Measurements from ENCODE around the gene DAAM1.

GRCh38 chr14:59269466-59269865, 81.0 kb downstream of the DAAM1 start:
- TF ChIP-seq TCF7 (CRISPR knock-in tag; IDR thresholded peaks at IDR 0.05; ENCODE audit: low read depth): no peak
- TF ChIP-seq, protein P1, sequence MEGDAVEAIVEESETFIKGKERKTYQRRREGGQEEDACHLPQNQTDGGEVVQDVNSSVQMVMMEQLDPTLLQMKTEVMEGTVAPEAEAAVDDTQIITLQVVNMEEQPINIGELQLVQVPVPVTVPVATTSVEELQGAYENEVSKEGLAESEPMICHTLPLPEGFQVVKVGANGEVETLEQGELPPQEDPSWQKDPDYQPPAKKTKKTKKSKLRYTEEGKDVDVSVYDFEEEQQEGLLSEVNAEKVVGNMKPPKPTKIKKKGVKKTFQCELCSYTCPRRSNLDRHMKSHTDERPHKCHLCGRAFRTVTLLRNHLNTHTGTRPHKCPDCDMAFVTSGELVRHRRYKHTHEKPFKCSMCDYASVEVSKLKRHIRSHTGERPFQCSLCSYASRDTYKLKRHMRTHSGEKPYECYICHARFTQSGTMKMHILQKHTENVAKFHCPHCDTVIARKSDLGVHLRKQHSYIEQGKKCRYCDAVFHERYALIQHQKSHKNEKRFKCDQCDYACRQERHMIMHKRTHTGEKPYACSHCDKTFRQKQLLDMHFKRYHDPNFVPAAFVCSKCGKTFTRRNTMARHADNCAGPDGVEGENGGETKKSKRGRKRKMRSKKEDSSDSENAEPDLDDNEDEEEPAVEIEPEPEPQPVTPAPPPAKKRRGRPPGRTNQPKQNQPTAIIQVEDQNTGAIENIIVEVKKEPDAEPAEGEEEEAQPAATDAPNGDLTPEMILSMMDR (IDR thresholded peaks at IDR 0.05): no peak
- TF ChIP-seq NFE2L1 (CRISPR knock-in tag; IDR thresholded peaks at IDR 0.05): no peak
